NT2/D1 (cell line): ENCODE data around the gene FSTL4.

Experiments
- DNase-seq: peaks from one replicate; pipeline ENCODE4 v3.0.0-alpha.2; 2011; ENCODE audit warnings: low read depth, low spot score
- H3K27me3 ChIP-seq: 2 replicates; pipeline ENCODE4 v1.6.0; 2011; ENCODE audit warnings: mild to moderate bottlenecking; ENCODE audit not compliant: insufficient read length, insufficient read depth
- H3K36me3 ChIP-seq: 2 replicates; pipeline ENCODE4 v1.6.1; 2011; ENCODE audit warnings: mild to moderate bottlenecking, low read length, mixed read lengths; ENCODE audit not compliant: insufficient read depth, insufficient read length
- H3K4me1 ChIP-seq: 2 replicates; pipeline ENCODE4 v1.5.1; 2011; ENCODE audit not compliant: insufficient read depth, insufficient read length
- H3K4me3 ChIP-seq: 2 replicates; pipeline ENCODE4 v1.5.1; 2011; ENCODE audit warnings: low read depth; ENCODE audit not compliant: insufficient read length
- H3K9ac ChIP-seq: 2 replicates; pipeline ENCODE4 v1.6.0; 2011; ENCODE audit warnings: low read depth; ENCODE audit not compliant: insufficient read length
- H3K9me3 ChIP-seq: 2 replicates; pipeline ENCODE4 v1.5.1; 2011; ENCODE audit warnings: mild to moderate bottlenecking, low read length; ENCODE audit not compliant: insufficient read depth
- SUZ12 ChIP-seq: IDR thresholded peaks from 2 replicates; pipeline ENCODE4 v1.6.1; 2011; ENCODE audit not compliant: insufficient read length, insufficient read depth; ENCODE audit errors: extremely low read depth
- YY1 ChIP-seq: IDR thresholded peaks from 2 replicates; pipeline ENCODE4 v1.6.1; 2011; ENCODE audit not compliant: insufficient read length, insufficient read depth
- ZNF274 ChIP-seq: IDR thresholded peaks from 2 replicates; pipeline ENCODE4 v1.6.1; 2011; ENCODE audit warnings: mild to moderate bottlenecking, low read depth, low read length

Gene FSTL4

GRCh38 chr5:133519191-133519590 lies 93.2 kb downstream of the FSTL4 start:
- no peak for DNase-seq
- H3K27me3 ChIP-seq: no peaks in the 10 kb centered on the region
- no peak for TF ChIP-seq YY1
- TF ChIP-seq ZNF274: no peak
- TF ChIP-seq SUZ12: no peak
- no peaks in the 10 kb centered on the region for H3K9me3 ChIP-seq
- H3K4me3 ChIP-seq: no peak overlapping the region
- H3K9ac ChIP-seq: no peak overlapping the region
- H3K36me3 ChIP-seq: no peaks in the 10 kb centered on the region
- no peaks in the 10 kb centered on the region for H3K4me1 ChIP-seq

GRCh38 chr5:133514456-133514855 lies 97.9 kb downstream of the FSTL4 start:
- no peak overlapping the region for H3K9ac ChIP-seq
- TF ChIP-seq SUZ12 (no peak), YY1 (no peak), ZNF274 (no peak)
- no peaks in the 10 kb centered on the region for H3K9me3 ChIP-seq
- no peaks in the 10 kb centered on the region for H3K27me3 ChIP-seq
- no peaks in the 10 kb centered on the region for H3K4me1 ChIP-seq
- no peak overlapping the region for H3K4me3 ChIP-seq
- no peaks in the 10 kb centered on the region for H3K36me3 ChIP-seq
- DNase-seq: no peak

- DNase-seq: no peak
- Histone ChIP-seq H3K27me3 (no peaks in the 10 kb centered on the region), H3K9ac (no peak overlapping the region), H3K9me3 (no peaks in the 10 kb centered on the region), H3K4me3 (no peak overlapping the region), H3K36me3 (no peaks in the 10 kb centered on the region), H3K4me1 (no peaks in the 10 kb centered on the region)
- no peak for TF ChIP-seq SUZ12
- no peak for TF ChIP-seq ZNF274
- no peak for TF ChIP-seq YY1
Measured at GRCh38 chr5:133512896-133513295, 99.4 kb downstream of the FSTL4 start.

GRCh38 chr5:133511653-133512235 lies 100.6 kb downstream of the FSTL4 start:
- TF ChIP-seq SUZ12: no peak
- no peak for TF ChIP-seq ZNF274
- no peak for TF ChIP-seq YY1
- Histone ChIP-seq H3K4me3 (no peak overlapping the region), H3K9me3 (no peaks in the 10 kb centered on the region), H3K4me1 (no peaks in the 10 kb centered on the region), H3K27me3 (no peaks in the 10 kb centered on the region), H3K36me3 (no peaks in the 10 kb centered on the region), H3K9ac (no peak overlapping the region)
- no peak for DNase-seq

- H3K9ac ChIP-seq: no peak overlapping the region
- H3K9me3 ChIP-seq: no peaks in the 10 kb centered on the region
- DNase-seq: no peak
- no peaks in the 10 kb centered on the region for H3K4me1 ChIP-seq
- no peak for TF ChIP-seq ZNF274
- H3K4me3 ChIP-seq: no peak overlapping the region
- no peaks in the 10 kb centered on the region for H3K36me3 ChIP-seq
- H3K27me3 ChIP-seq: no peaks in the 10 kb centered on the region
Measured at GRCh38 chr5:133510634-133511262, 101.6 kb downstream of the FSTL4 start.

GRCh38 chr5:133509742-133510079 lies 102.6 kb downstream of the FSTL4 start:
- H3K36me3 ChIP-seq: no peaks in the 10 kb centered on the region
- no peak for DNase-seq
- H3K4me3 ChIP-seq: no peak overlapping the region
- no peak overlapping the region for H3K9ac ChIP-seq
- H3K9me3 ChIP-seq: no peaks in the 10 kb centered on the region
- H3K27me3 ChIP-seq: no peaks in the 10 kb centered on the region
- no peak for TF ChIP-seq SUZ12
- TF ChIP-seq ZNF274: no peak
- no peak for TF ChIP-seq YY1
- no peaks in the 10 kb centered on the region for H3K4me1 ChIP-seq

GRCh38 chr5:133508845-133509741 lies 103.2 kb downstream of the FSTL4 start:
- Histone ChIP-seq H3K4me3 (no peak overlapping the region), H3K27me3 (no peaks in the 10 kb centered on the region), H3K9me3 (no peaks in the 10 kb centered on the region), H3K9ac (no peak overlapping the region), H3K36me3 (no peaks in the 10 kb centered on the region), H3K4me1 (no peaks in the 10 kb centered on the region)
- no peak for DNase-seq
- TF ChIP-seq SUZ12: no peak
- TF ChIP-seq YY1: no peak
- TF ChIP-seq ZNF274: no peak

GRCh38 chr5:133508331-133508730 lies 104.0 kb downstream of the FSTL4 start:
- Histone ChIP-seq H3K9ac (no peak overlapping the region), H3K4me1 (no peaks in the 10 kb centered on the region), H3K27me3 (no peaks in the 10 kb centered on the region), H3K4me3 (no peak overlapping the region), H3K9me3 (no peaks in the 10 kb centered on the region), H3K36me3 (no peaks in the 10 kb centered on the region)
- TF ChIP-seq SUZ12: no peak
- TF ChIP-seq YY1: no peak
- no peak for TF ChIP-seq ZNF274
- DNase-seq: no peak
